Progenitor cell of endocrine pancreas (in vitro differentiated cells): Measurements from ENCODE around the gene ATXN2. TPM values are rescaled to one million over a fixed set of nuclear protein-coding genes. Genes with fewer than 3 reads are reported as not detected.

Experiments
- DNase-seq: peaks from one replicate; pipeline ENCODE4 v3.0.0; 2021; ENCODE audit warnings: low spot score; ENCODE audit not compliant: unreplicated experiment
- H3K27ac Mint-ChIP-seq: 2 replicates; pipeline ENCODE4 v1.8.0; 2021; ENCODE audit warnings: mild to moderate bottlenecking, moderate library complexity, mixed read lengths
- H3K27me3 Mint-ChIP-seq: 2 replicates; pipeline ENCODE4 v1.8.0; 2021; ENCODE audit warnings: mixed read lengths
- H3K36me3 Mint-ChIP-seq: 2 replicates; pipeline ENCODE4 v1.8.0; 2022; ENCODE audit warnings: mixed read lengths; ENCODE audit not compliant: insufficient read depth
- H3K4me1 Mint-ChIP-seq: 2 replicates; pipeline ENCODE4 v1.8.0; 2021; ENCODE audit warnings: low read depth, mixed read lengths
- H3K4me3 Mint-ChIP-seq: 2 replicates; pipeline ENCODE4 v1.8.0; 2021; ENCODE audit warnings: low read depth, mild to moderate bottlenecking, moderate library complexity, mixed read lengths
- H3K9me3 Mint-ChIP-seq: 2 replicates; pipeline ENCODE4 v1.8.0; 2021; ENCODE audit warnings: low read depth, mixed read lengths
- CTCF ChIP-seq: fragments of 200-600 bp; sonication (generic); IDR thresholded peaks from one replicate; pipeline ENCODE4 v1.5.0; 2021; ENCODE audit warnings: antibody characterized with exemption, mild to moderate bottlenecking; ENCODE audit not compliant: unreplicated experiment
- total RNA-seq: library from RNA; stranded (reverse); gene quantifications from 2 replicates; pipeline ENCODE4 v1.2.1, GENCODE V29; 2021

ATXN2 gene
- total RNA-seq, 1 donor from 2014 or later, result 81.7 TPM

DNA sequence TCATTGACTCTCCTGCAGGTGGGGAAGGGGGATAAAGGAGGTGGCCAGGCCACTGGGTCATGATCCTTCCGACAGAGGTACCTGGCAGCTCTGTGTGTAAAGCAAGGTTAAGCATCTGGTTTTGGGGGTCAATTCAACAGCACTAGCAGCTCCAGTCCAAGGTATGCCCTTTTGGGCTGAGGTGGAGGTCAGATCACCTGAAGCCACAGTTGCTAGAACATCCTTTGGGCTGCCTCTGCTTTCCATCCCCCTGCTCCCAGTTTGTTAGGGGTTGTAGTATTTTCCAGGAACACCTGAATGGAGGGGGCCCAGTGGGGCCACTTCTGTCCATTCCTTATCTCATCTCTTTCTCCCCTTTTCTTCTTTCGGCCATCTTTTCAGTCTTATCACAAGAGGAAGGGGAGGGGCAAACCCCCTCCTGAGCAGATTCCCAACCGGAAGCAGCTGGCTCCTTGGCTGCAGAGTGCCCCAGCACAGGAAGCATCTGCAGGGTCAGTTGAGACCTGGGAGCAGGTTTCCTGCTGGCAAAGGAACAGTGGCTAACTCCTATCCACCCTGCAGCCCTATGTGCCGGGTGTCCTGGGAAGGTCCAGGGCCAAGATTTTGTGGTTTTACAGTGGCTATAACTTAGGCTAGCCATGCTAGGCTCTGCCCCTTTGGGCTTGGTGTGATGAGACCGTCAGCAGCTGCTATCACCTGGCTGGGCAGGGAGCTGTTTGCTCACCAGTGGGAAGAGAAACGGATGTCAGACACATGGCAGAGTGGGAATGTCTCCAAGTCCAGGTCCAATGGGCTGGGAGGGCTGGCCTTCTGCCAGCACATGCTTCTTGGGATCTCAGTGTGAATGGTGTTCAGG lies 153.2 kb downstream of the ATXN2 start:
- H3K36me3 Mint-ChIP-seq, result peaks cover 14% of the 10 kb centered on the region
- H3K27me3 Mint-ChIP-seq, result no peaks in the 10 kb centered on the region
- no peak for DNase-seq
- no peaks in the 10 kb centered on the region for H3K9me3 Mint-ChIP-seq
- peak overlapping the region; percentile 45 for H3K27ac Mint-ChIP-seq
- H3K4me1 Mint-ChIP-seq, result no peaks in the 10 kb centered on the region
- H3K4me3 Mint-ChIP-seq, result no peak overlapping the region
- TF ChIP-seq CTCF, result no peak

GRCh38 chr12:111444925-111445725 lies 154.0 kb downstream of the ATXN2 start:
- no peaks in the 10 kb centered on the region for H3K27me3 Mint-ChIP-seq
- no peaks in the 10 kb centered on the region for H3K4me1 Mint-ChIP-seq
- H3K9me3 Mint-ChIP-seq, result no peaks in the 10 kb centered on the region
- no peak overlapping the region for H3K27ac Mint-ChIP-seq
- TF ChIP-seq CTCF, result no peak
- H3K36me3 Mint-ChIP-seq, result peaks cover 12% of the 10 kb centered on the region
- H3K4me3 Mint-ChIP-seq, result no peak overlapping the region
- no peak for DNase-seq

- H3K27ac Mint-ChIP-seq, result peak overlapping the region; percentile 59
- TF ChIP-seq CTCF, result no peak
- H3K36me3 Mint-ChIP-seq, result peaks cover 12% of the 10 kb centered on the region
- no peak overlapping the region for H3K4me3 Mint-ChIP-seq
- no peaks in the 10 kb centered on the region for H3K9me3 Mint-ChIP-seq
- no peaks in the 10 kb centered on the region for H3K27me3 Mint-ChIP-seq
- DNase-seq, result no peak
- no peaks in the 10 kb centered on the region for H3K4me1 Mint-ChIP-seq
These were observed 154.7 kb downstream of the ATXN2 start for GRCh38 chr12:111444314-111444924.

DNA sequence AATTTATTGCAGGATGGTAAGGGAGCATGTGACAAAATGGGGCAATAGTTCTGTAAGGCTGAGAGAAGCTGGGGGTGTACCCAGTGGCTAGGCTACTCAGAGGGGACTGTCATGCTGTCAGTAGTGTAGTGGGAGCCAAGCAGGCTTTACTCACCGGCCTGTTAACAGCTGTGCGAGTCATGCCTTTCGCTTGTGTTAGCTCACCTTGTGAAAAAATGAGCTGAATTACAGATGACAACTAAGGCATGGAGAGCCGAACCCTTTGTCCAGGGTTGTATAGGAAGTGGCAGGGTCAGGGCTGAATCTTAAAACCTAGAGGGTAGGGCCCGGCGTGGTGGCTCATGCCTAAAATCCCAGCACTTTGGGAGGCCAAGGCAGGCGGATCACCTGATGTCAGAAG lies 155.5 kb downstream of the ATXN2 start:
- no peak overlapping the region for H3K4me3 Mint-ChIP-seq
- no peaks in the 10 kb centered on the region for H3K4me1 Mint-ChIP-seq
- no peak overlapping the region for H3K27ac Mint-ChIP-seq
- no peaks in the 10 kb centered on the region for H3K27me3 Mint-ChIP-seq
- DNase-seq, result no peak
- no peaks in the 10 kb centered on the region for H3K9me3 Mint-ChIP-seq
- TF ChIP-seq CTCF, result no peak
- peaks cover 12% of the 10 kb centered on the region for H3K36me3 Mint-ChIP-seq

- no peak for DNase-seq
- Mint-ChIP-seq H3K4me3 (no peak overlapping the region), H3K36me3 (peaks cover 12% of the 10 kb centered on the region), H3K27me3 (no peaks in the 10 kb centered on the region), H3K4me1 (no peaks in the 10 kb centered on the region), H3K9me3 (no peaks in the 10 kb centered on the region), H3K27ac (no peak overlapping the region)
- no peak for TF ChIP-seq CTCF
These were observed 156.0 kb downstream of the ATXN2 start for GRCh38 chr12:111443086-111443485.
